H54 (cell line): ENCODE data around the gene FBXO4.
"Not testable (repeated sequence)": the region's sequence is repeated elsewhere in the genome, so short reads cannot be mapped to it uniquely, and the experiment has no call there.

Experiments
- DNase-seq: peaks from one replicate; pipeline ENCODE4 v3.0.0; 2011; ENCODE audit warnings: low spot score, mixed read lengths; ENCODE audit not compliant: insufficient read length
- FAIRE-seq: peaks from 3 replicates; lab custom pipeline; 2011; peaks lifted over from hg19 to GRCh38; lab: Jason Lieb, UNC
- POLR2A ChIP-seq: IDR thresholded peaks from 2 replicates; pipeline ENCODE4 v1.6.1; 2011; ENCODE audit warnings: low read depth, mild to moderate bottlenecking, low read length

FBXO4 gene

GRCh38 chr5:41980870-41981269 is 55.8 kb downstream of the FBXO4 start:
- no peak for TF ChIP-seq POLR2A
- DNase-seq (no peak), FAIRE-seq (no peak)

DNA sequence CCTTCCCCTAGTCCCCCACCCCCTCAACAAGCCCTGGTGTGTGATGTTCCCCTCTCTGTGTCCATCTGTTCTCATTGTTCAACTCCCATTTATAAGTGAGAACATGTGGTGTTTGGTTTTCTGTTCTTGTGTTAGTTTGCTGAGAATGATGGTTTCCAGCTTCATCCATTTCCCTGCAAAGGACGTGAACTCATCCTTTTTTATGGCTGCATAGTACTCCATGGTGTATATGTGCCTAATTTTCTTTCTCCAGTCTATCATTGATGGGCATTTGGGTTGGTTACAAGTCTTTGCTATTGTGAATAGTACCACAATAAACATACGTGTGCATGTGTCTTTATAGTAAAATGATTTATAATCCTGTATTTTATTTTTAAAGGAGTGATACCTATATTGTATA is 57.8 kb downstream of the FBXO4 start:
- not testable (repeated sequence) for FAIRE-seq, DNase-seq

DNA sequence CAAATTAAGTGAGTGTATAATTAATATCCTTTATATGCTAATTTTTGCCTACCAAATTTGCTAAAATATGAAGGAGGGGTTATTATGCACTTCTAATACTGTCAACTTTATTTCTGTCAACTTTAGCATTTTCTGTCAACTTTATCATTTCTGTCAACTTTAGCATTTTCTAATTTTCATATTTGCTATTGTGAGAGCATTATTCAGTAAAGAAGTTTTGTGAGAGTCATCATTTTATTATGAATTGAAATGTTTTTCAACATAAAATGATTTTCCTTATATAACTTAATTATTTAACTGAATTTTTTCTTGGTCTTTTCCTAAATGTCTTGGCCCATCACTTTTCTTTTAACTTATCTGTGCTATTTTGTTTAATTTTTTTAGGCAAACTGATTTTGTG is 58.2 kb downstream of the FBXO4 start:
- TF ChIP-seq POLR2A: no peak
- no peak for FAIRE-seq
- no peak for DNase-seq

DNA sequence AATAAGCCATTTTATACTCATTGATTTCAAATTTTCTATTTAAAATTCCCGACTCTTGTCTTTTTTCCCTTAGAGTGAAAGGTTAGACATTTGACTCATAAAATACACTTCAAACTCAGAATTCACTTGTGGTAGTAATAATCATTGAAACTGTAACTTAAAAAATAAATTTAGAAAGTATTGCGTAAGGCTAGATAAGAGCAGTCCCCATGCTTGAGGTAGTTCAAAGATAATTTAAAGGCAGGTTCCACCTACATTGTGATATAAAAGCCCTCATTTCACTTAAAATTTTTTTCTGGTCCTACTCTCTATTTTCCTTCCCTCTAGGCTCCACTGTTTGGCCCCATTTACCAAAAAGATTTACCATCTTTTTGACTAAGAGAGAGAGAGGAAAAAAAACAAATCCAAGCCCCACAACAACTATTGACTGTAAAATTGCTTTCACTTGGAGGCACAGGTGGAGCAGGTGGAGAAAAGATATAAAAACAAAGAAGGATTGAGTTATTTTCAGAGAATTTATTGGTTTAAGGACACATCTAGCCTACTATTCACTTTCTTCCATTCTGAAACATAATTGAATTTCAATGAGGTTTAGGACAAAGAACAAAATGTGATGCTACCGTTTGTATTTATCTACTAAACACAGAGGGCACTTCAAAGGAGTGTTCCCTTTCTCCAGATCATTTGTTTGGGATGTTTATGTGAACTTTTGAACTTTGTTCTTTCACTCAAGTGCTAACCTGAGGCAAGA is 61.0 kb downstream of the FBXO4 start:
- no peak for TF ChIP-seq POLR2A
- no peak for FAIRE-seq

More for the DNA sequence above, 61.0 kb downstream of the FBXO4 start:
- no peak for DNase-seq
